OCI-LY1 (cell line): ENCODE data around the gene LRRC32.

Source experiments
- EZH2 ChIP-seq: fragments of 200-600 bp; sonication (generic), shearing (Covaris generic); IDR thresholded peaks from 2 replicates; pipeline ENCODE4 v1.8.0; 2017; ENCODE audit warnings: borderline replicate concordance, mixed run types, mild to moderate bottlenecking, antibody characterized with exemption, low read length, moderate library complexity, mixed read lengths
- TF ChIP-seq, protein P1 (sequence below): fragments of 200-600 bp; sonication (generic), shearing (Covaris generic); IDR thresholded peaks from 2 replicates; pipeline ENCODE4 v1.5.1; 2017; ENCODE audit warnings: mild to moderate bottlenecking, antibody characterized with exemption, low read length, moderate library complexity, mixed read lengths

DNA sequence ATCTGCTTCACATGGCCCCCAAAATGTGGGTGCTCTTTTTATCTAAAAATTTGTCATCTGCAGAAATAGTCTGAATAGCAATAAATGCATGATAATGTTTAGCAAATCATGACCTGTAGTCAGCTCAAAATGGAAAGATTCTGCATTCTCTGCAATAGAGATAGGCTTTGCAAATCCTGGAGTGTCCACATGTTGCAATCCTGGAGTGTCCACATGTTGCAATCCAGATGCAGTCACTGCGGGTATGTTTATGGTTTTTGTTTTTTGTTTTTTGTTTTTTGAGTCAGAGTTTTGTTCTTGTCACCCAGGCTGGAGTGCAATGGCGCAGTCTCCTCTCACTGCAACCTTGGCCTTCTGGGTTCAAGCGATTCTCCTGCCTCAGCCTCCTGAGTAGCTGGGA is 20.2 kb upstream of the LRRC32 start:
- TF ChIP-seq, protein P1, sequence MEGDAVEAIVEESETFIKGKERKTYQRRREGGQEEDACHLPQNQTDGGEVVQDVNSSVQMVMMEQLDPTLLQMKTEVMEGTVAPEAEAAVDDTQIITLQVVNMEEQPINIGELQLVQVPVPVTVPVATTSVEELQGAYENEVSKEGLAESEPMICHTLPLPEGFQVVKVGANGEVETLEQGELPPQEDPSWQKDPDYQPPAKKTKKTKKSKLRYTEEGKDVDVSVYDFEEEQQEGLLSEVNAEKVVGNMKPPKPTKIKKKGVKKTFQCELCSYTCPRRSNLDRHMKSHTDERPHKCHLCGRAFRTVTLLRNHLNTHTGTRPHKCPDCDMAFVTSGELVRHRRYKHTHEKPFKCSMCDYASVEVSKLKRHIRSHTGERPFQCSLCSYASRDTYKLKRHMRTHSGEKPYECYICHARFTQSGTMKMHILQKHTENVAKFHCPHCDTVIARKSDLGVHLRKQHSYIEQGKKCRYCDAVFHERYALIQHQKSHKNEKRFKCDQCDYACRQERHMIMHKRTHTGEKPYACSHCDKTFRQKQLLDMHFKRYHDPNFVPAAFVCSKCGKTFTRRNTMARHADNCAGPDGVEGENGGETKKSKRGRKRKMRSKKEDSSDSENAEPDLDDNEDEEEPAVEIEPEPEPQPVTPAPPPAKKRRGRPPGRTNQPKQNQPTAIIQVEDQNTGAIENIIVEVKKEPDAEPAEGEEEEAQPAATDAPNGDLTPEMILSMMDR = no peak
- no peak for TF ChIP-seq EZH2
